Measurements from ENCODE around the gene ATP6V0A4.
"Not testable (repeated sequence)": the region's sequence is repeated elsewhere in the genome, so short reads cannot be mapped to it uniquely, and the experiment has no call there.

ATP6V0A4 gene

DNA sequence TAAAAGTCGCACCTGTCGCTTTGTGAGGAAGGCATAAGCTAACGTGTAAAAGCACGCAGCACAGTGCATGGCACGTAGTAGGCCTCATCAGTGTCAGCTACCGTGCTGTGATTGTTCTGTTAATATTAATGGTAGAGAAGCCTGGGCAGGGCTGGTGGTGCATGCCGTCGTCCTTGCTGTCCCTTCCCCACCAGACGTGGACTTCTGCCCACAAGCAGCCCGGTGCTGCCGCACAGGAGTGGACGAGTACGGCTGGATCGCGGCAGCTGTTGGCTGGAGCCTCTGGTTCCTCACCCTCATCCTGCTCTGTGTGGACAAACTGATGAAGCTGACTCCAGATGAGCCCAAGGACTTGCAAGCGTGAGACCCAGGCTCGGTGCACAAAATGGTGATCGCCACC lies 4.7 kb upstream of the ATP6V0A4 start:
- DNase-seq = no peak

DNA sequence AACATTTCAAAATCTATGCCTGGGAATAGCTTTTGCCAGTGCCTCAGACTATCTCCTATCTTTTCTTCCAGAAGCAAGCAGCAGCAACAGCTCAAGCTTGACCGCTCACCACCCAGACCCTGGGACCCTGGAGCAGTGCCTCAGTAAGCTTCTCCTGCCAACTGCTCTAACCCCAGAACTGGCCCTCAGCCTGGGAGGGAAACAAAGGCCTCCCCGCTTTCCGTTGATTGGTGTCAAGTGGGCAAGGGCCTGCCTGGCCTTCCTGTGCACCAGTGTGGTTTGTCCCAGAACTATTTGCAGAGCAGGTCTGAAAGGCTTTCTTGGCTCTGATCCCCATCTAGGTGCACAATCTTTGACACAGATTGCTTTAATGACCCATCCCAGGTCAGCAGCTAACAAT lies 3.3 kb upstream of the ATP6V0A4 start:
- DNase-seq = no peak

DNA sequence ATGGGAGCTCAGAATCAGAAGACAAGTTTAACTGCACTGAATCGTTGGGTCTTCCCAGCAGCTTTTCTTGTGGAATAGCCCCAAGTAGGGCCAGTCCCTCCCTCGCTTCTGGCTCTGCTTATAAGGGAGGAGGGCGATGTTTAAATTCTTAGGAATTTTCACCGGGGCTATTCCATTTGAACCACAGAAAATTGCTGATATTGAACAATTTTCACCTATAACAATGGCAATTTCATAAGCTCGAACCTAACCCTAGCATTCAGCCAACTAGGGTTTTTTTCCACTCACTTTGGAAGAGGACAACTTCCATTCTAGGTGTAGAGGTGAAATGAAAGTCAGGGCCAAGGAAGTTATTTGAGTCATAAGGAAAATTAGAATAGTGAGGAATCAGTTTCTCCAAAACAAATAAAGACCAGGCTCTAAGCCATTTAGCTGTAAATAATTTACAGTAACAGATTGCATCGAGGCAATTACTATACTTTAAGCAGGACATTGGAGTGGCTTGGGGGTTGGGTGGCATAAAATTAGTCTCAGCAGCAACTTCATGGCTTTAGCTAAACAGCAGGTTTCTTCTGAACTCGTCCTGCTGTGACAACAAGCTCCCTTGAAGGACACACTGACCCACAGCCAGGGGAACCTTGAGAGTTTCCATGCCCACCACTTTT lies 1.5 kb upstream of the ATP6V0A4 start:
- DNase-seq = no peak

DNA sequence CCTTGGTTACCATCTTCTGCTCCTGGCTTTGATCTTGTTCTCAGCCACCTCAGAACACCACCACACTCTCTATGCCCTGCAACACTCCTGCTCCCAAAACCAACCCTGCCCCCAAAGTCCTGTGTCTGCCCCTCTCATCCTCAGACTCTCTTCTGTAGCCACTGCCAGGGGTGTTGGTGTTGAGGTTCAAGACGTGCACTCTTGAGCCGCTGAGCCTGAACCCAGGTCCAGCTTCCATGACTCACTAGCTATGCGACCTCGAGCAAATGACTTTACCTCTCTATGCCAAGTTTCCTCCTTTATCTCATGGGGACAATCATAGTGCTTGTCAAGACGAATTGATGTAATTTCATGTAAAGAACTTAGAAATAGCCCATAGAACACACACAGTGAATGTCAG lies 840 bp upstream of the ATP6V0A4 start:
- no peak for DNase-seq

DNA sequence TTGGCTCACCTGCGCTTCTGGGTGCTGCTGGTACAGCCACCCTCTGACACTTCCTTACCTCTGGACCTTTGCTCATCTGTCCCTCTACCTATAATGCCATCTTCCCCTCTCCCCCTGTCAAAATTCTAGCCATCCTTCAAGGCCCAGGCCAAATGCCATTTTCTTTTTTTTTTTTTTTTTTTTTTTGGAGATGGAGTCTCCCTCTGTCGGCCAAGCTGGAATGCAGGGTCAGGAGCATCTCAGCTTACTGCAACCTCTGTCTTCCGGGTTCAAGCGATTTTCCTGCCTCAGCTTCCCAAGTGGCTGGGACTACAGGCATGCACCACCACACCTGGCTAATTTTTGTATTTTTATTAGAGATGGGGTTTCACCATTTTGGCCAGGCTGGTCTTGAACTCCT lies 950 bp downstream of the ATP6V0A4 start:
- not testable (repeated sequence) for DNase-seq

DNA sequence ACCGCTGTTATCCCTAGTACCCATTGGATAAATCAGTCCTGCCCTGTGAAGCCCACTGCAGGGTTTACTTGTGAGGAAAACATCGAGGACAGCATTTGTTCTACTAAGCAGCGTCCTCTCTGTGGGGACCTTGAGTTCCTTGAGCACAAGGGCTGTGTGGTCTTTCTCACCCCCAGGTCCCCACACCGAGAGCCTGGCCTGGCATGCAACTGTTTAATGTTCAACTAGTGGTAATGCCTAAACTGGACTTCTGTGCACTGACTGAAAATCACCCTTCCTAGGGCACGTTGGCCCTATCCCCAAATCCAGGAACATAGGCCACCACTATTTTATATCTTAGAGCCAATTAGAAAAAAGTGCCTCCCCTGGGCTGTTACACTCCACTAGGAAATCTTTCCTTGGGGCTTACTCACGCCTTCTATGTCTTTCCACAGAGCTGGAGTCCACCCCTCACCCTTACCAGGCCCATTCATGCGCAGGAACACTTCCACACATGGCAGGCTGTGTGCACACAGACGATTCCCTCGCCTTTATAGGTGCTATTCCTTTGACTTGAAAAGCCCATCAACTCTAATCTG lies 1.9 kb downstream of the ATP6V0A4 start:
- DNase-seq = no peak

DNA sequence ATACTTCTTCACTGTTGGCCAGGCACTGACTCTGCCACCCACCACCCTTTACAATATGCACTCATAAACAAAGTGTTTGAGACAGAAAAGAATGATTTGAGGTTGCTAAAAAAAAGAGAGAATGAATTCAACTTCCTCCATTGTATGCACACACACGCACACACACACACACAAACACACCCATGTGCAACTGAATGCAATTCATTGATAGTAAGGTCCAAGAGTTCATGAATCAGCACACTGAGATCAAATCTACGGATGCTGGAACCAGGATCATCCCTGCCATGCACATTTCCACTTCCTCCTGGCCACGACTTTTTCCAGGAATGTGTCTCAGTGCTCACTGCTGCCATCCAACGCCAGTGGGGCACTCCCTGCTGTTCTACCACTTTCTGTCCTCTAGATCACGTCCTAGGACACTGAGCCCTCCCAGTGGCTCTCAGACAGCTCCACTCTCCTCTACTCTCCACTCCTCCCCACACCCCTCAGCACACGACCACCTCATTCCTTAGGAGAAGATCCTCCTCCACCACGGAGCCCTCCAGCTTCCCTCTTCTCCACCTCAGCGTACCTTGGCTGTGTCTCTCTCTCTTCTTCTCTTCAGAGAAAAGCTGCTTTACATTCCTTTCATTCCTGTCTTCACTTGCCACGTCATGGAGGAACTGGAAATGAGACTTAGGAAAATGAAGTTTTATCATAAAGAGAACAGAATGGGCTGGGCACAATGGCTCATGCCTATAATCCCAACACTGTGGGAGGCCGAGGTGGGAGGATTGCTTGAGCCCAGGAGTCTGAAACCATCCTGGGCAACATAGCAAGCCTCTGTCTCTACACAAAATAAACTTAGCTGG lies 12.2 kb downstream of the ATP6V0A4 start:
- DNase-seq = no peak

DNA sequence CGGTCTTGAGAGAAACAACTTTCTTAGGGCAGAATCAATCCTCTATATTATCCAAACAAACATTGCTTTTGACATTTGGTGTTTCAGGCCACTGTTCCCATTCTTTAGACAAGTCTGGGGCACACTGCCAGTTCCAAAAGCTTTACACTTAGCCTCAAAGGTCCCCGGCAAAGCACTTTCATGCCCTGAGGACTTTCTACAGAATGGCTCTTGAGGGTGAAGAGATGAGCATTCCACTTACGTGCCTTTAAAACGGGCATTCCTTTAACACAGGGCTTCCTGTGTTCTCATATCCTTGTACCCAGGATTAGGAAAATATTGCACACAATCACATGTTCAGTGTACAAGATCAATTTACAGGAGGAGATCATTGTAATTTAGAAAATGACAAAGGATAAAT lies 13.3 kb downstream of the ATP6V0A4 start:
- DNase-seq = no peak

DNA sequence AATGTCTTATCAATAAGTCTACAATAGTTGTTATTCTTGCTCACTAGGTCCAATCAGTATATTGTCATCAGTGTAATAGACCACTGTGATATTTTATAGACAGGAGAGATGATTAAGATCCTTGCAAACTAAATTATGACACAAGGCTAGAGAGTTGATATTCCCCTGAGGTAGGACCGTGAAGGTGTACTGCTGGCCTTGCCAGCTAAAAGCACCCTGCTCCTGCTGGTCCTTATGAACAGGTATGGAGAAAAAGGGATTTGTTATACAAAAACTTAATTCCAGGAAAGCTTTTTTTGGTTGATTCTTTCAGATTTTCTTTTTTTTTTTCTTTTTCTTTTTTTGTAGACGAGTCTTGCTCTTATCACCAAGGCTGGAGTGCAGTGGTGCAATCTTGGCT lies 17.0 kb downstream of the ATP6V0A4 start:
- no peak for DNase-seq

DNA sequence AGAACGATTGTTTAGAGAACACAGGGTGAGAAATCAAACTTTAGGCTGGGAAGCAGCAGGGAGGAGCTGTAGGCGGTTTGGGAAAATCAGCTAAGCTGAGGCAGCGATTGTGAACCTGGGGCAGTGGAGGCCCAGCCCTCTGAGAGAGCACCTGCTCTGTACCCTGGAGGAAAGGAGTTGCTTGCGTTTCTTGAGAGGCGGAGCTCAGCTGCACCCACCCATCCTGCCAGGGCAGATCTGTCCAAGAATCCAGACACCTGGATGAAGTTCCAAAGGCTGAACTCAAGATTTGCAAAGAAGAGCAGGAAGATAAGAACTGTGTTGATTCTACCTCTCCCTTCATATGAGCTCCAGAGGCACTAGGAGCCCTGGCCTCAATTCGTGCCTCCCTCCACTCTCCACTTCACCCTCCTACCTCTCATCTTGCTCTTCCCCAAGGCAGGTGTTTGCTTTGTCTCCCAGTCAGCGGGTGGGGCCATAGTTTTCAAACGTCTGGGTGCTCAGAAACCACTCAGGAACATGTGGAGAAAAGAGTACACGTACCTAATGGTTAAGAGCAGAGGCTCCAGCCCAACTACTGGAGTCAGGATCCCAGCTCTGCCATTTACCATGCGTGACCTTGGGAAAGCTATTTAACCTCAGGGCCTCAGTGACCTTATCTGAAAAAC lies 21.7 kb downstream of the ATP6V0A4 start:
- DNase-seq = no peak

DNA sequence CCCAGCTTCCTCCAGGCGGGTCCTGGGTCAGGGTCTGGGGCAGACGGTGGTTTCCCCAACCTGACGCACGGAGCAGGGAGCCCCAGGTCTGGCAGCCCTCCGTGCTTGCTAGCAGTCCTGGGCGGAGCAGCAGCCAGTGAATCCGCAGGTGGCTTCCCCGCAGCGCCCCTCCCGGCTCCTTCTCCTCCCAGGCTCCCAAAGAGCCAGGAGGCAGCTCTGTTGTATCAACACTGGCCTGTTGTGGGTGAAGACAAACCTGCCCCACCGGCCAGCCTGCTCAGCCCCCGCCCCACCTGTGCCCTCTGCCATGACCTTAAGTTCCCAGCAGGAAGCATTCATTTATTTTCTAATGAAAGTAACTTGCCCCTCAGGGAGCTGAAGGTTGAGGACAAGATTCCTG lies 24.2 kb downstream of the ATP6V0A4 start:
- DNase-seq = no peak

DNA sequence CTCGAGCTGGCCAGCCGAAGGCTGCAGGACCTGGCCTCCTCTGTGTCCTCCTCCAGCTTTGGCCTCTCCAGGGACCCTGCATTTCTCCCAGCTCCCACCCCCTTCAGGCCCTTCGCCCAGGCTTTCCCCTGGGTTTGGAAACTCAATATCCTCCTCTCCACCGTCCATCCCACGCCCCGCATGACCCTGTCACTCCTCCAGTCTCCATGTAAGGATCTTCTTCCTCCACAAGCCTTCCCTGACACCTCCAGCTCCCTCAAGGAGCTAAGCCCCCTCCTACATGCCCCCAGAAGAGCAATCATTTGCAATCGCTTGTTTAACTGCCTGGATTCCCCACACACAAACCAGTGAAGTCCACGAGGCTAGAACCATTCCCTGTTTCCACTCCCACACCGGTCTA lies 24.8 kb downstream of the ATP6V0A4 start:
- DNase-seq = no peak

DNA sequence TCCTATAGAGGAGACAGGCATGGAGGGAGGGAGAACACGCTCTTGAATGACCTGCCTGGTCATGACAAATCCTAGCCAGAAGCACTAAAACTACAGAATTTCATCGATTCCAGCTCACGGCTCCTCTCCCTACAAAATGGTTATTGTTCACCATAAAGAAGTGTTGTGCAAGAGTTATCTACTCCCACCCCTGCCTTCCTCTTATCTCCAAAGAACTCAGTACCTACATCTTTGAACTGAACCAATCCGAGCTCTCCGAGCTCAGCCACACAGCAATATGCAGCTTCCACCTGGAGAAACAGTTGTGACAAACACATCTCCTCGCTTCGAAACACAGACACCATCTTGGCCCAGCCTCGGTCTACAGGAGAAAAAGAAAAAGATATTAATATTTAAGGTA lies 27.1 kb downstream of the ATP6V0A4 start:
- no peak for DNase-seq

DNA sequence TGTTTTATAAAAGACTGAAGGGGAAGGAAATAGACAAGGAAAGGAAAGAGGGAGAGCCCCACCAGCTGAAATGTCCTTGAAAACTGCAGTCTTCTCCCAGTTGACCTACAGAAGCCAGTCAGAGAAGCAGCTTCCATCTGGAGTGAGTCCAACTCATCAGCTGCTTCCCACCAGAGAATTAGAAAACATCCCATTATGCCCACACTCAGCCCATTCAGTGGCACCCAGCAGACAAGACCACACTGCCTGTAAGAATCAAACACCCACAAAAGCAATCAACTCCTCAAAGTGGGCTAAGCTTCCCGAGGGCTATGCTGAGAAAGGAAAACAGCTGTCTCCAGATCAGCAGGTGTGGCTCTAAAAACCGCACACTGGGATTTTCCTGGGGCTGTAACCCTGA lies 29.8 kb downstream of the ATP6V0A4 start:
- DNase-seq = no peak

DNA sequence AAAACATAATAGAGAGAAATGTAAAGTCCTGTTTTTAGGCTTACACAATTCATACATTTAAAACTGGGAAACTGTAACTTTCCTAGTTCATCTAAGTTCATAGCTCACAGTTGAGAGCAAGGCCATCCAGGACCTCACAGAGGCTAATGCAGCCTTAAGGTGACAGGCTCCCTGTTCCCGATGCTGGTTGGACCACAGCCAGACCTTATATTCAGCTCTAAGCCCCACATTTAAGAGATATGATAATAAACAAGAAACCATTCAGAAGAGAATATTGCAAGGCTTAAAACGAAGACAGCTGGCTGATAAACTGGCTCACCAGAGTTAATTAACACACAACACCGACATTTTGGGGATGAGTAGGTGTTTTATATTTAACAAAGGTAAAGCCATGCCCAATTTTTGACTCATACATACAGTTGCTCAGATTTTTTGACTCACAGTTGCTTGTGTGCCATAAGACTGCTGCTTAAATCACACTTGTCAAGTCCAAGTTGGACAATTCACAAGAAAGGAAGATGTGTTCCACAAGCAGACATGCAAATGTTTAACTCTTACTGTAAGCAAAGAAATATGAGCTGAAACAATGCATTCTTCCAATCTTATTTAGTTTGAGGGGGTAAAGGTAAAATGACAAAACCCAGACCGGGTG lies 41.3 kb downstream of the ATP6V0A4 start:
- no peak for DNase-seq

DNA sequence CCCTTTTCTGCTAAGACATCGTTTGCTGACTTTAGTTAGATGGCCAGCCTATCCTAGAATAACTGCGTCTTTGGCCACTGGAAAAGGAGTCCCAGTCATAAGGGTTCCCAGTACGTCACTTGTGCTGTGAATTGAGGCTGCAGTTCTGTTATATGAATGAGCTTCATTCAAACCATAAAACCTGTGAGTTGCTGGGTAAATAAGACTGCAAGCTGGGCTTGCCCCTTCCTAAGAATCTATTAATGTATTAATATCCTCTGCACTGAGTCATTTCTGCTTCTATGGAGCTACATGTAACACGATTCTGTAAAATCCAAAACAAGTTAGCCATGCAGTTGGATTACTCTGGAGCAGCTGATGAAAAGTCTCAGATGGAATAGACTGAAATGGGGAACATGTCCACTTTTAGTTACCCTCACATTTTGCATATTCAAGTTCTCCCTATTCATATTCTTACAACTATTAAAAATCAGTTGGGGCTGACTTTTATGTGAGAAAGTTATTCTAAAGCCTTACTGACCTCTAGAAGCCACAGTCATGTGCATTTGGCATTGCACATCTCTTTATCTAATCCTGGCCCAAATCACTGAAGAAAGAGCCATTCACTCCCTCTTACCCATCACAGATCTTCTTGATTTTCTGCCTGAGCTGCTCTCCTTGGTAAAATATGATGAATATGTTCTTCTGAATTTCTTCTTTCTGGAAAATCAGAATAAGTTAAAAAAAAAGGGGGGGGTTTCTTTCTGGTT lies 42.0 kb downstream of the ATP6V0A4 start:
- no peak for DNase-seq

DNA sequence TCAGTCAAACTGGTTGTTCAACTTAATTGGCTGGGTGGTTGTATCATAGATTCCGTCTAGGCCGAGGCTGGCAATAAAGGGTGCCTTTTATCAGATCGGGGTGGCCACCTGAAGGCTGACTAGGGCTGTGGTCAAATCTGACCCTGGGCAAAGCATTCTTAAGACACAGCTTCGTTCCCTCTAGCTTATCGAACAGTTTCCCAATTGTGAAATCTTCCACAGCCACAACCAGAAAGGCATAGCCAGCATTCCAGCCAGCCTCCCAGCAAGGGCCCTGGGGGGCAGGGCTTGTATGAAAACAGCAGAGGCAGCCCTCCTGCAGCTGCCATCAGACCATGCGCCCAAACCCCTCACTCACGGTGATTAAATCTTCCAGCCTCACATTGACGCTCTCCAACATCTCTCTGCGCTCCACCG lies 42.7 kb downstream of the ATP6V0A4 start:
- DNase-seq = no peak

DNA sequence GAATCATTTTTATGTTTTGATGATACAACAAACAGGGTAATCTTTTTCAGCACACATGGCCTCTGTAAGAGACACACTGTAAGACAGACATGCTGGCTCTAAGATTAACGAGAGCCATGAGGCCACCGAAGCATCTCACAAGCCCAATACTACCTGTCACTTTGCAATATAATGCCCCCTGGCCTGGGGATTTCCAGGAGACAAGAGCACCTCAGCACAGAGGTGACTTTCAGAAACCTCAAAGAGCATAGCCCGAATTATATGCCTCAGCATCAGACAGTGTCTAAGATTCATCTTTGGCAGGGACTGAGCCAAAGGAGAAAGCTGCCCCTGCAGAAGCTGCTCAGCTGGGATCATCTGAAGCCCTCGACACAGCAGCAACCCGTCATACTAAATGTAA lies 44.4 kb downstream of the ATP6V0A4 start:
- DNase-seq = no peak

DNA sequence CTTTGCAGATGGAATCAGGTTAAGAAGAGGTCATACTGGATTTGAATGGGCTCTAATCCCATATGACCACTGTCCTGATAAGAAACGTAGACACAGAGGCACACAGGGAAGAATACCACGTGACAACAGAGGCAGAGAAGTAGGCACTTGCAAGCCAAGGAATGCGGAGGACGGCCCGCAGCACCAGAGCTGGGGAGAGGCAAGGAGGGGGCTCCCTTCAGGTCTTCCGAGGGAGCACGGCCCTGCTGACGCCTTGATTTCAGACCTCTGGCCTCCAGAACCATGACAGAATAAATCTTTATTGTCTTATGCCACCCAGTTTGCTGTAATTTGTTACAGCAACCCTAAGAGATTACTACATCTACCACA lies 44.9 kb downstream of the ATP6V0A4 start:
- no peak for DNase-seq

DNA sequence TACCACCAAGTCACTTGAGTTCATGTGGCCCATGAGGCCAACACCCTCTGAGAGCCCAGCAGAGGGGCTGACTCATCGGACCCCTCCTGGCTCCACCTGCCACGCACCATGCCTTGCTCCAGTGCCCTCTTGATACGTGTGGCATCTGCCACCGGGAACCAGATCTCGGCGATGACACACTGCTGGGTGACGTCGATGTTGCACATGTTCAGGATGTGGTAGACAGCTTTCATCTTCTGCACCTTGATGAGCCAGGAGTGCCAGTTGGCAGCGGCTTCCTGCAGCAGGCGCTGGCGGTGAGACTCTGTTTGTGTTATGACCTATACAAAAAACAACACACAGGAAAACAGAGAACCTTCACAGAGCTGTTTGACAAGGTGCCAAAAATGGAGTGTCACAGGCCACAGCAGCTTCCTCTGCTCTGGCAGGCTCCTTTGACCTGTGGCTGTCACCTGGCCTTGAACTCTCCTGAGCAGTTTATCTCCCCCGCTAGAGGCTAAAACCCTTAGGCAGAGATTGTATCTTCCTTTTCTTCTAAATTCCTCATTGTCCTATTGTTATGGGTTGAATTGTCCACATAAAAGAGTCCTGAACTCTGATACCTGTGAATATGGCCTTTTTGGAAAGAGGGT lies 45.4 kb downstream of the ATP6V0A4 start:
- DNase-seq = no peak

DNA sequence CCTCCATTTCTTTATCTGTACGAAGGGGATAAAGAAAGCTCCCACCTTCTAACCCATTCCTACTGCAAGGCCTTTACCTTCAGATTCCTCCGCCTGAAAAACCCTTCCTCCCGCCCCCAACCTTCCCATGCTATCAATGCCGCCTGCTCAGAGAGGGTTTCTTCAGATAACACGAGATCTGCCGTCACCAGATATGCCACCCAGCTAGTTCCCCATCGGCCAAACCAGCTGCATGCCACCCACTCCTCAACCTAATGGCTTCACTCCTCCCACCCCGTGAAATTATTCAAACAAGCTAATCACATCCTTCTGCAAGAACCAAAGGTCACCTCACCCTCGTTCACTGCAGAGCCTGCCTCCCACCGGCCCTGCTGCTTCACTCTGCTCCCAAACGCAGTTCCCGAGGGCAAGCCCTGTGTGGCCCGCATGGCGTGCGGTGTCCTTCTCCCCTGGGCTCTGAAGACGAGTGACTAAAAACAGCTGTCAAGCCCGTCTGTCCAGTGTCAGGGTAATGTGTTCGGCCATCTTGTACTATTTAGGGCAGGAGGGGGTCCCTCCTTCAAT lies 47.0 kb downstream of the ATP6V0A4 start:
- no peak for DNase-seq

Measured in fibroblast of skin of abdomen (primary cell).